ENCODE results near the gene SLC3A2. TPM values are rescaled to one million over a fixed set of nuclear protein-coding genes. Genes with fewer than 3 reads are reported as not detected.

The SLC3A2 gene
- total RNA-seq, 1 donor from 2014 or later = 441 TPM

DNA sequence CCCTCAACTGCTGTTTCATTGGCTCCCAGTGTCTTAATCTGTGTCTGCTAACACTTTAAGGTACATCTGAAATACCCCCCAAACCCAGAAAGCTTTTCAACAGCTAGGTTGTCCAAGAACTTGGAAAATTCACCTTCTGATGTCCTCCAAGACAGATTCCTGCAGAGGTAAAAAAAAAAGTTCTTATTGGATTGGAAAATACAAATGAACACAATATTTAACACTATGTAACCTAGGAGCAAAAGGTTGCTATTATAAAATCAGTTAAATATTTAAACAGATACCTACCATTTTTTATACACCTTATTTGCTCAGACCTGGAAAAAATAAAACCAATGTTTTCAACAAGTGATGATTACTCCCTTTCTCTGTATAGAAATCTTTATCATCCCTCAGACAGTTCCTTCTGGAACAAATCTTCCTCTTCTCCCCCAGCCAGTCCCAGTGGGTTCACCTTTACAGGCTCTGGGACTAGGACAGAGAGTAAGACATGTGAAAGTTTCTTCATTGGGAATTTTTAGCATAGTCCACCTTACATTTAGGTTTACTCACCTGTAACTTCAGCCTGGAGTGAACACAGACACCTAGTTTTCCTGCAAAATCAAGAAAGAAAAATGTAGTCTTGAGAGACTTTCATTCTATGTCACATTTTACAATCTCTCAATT, 28.0 kb upstream of the SLC3A2 start:
- Histone ChIP-seq H3K4me3 (ENCODE audit: low read depth, low read length) (no peak overlapping the region), H3K27me3 (ENCODE audit: control insufficient read depth, insufficient read depth, low read length) (no peaks in the 10 kb centered on the region), H3K36me3 (ENCODE audit: control insufficient read depth, insufficient read depth, low read length) (peaks cover 6% of the 10 kb centered on the region)
- TF ChIP-seq CTCF (IDR thresholded peaks at IDR 0.05; ENCODE audit: insufficient read depth, low read length, poor library complexity, severe bottlenecking) = no peak
- no peak for DNase-seq (ENCODE audit: low read depth)

- no peak for TF ChIP-seq CTCF (IDR thresholded peaks at IDR 0.05; ENCODE audit: insufficient read depth, low read length, poor library complexity, severe bottlenecking)
- peak overlapping the region; percentile 88 for H3K4me3 ChIP-seq (ENCODE audit: low read depth, low read length)
- DNase-seq (ENCODE audit: low read depth) = no peak
- H3K36me3 ChIP-seq (ENCODE audit: control insufficient read depth, insufficient read depth, low read length) = peaks cover 6% of the 10 kb centered on the region
- H3K27me3 ChIP-seq (ENCODE audit: control insufficient read depth, insufficient read depth, low read length) = no peaks in the 10 kb centered on the region
Observed at GRCh38 chr11:62853279-62853965, 27.3 kb upstream of the SLC3A2 start.

DNA sequence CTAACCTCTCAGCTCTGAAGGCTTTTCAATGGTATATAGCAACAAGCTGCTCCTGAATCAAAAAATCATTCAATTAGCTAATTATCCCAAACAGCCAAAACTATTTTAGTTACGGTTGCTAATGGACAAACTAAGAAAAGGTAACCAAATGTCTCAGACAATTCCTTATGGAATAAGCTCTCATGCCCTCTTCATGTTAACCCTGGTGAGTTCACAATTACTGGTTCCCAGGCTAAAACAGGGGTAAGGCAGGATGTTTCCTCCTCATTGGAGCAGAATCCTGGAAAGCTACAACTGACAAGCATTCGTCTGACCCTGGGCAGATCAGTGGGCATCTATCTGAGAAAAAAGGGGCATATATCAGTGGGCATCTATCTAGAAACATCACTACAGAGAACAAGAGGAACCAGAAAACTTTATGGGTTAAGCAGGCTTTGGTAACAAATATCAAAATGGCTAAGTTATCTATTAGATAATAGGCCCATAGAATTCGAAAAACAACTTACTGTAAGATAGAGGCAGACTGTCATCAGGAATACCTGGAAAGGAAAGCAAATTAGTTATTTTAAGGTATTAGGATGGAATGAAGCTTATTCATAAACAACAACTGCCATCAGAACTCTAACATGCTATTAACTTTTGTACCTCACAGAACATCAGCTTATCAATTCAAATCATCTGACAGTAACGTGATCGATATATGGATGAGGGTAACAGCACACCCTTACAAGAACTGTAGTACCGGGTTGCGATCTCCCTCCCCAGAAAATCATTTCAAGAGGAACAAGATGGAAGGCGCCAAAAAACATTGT, 26.5 kb upstream of the SLC3A2 start:
- no peak for DNase-seq (ENCODE audit: low read depth)
- H3K36me3 ChIP-seq (ENCODE audit: control insufficient read depth, insufficient read depth, low read length) = peaks cover 6% of the 10 kb centered on the region
- no peak for TF ChIP-seq CTCF (IDR thresholded peaks at IDR 0.05; ENCODE audit: insufficient read depth, low read length, poor library complexity, severe bottlenecking)
- no peaks in the 10 kb centered on the region for H3K27me3 ChIP-seq (ENCODE audit: control insufficient read depth, insufficient read depth, low read length)
- H3K4me3 ChIP-seq (ENCODE audit: low read depth, low read length) = peak overlapping the region; percentile 88

DNA sequence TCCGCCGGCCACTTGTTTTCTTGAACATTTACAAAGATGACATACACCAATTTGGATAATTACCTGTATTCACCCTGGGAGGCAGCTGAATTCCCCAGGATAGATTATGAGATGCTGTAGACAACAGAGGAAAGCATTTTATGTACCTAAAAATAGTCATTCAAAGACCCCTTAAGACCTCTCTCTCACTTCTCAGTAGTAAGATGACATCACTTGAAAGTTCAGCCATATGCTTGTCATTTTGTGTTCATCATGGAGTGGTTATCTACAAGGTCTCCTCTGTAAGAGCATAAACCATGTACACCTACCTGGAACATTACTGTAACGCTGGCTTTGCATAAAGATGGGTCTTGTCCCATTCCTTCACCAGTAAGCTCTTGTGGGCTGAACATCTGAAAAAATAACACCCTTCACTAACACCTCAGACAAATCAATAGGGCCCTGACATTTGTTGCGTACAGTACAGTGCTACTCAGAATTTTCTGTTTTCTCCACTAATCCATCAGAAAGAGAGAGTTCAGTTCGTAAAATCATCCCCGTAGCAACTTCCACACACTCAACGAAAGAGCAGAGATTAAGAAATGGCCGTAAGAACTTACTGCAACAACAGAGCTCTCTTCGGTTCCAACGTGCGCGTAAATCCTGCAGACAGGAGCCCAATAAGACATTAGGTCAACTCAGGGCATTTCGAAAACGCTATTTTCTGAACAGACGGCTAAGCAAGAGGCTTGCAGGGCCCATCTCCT, 25.7 kb upstream of the SLC3A2 start:
- peak overlapping the region; percentile 88 for H3K4me3 ChIP-seq (ENCODE audit: low read depth, low read length)
- no peak for TF ChIP-seq CTCF (IDR thresholded peaks at IDR 0.05; ENCODE audit: insufficient read depth, low read length, poor library complexity, severe bottlenecking)
- peaks cover 6% of the 10 kb centered on the region for H3K36me3 ChIP-seq (ENCODE audit: control insufficient read depth, insufficient read depth, low read length)
- no peaks in the 10 kb centered on the region for H3K27me3 ChIP-seq (ENCODE audit: control insufficient read depth, insufficient read depth, low read length)
- DNase-seq (ENCODE audit: low read depth) = no peak

GRCh38 chr11:62855571-62856332, 24.9 kb upstream of the SLC3A2 start:
- TF ChIP-seq CTCF (IDR thresholded peaks at IDR 0.05; ENCODE audit: insufficient read depth, low read length, poor library complexity, severe bottlenecking) = no peak
- peak; percentile 96 for DNase-seq (ENCODE audit: low read depth)
- peak overlapping the region; percentile 88 for H3K4me3 ChIP-seq (ENCODE audit: low read depth, low read length)
- H3K36me3 ChIP-seq (ENCODE audit: control insufficient read depth, insufficient read depth, low read length) = peaks cover 6% of the 10 kb centered on the region
- no peaks in the 10 kb centered on the region for H3K27me3 ChIP-seq (ENCODE audit: control insufficient read depth, insufficient read depth, low read length)
